Measurements from ENCODE around the gene TNRC6B. TPM values are rescaled to one million over a fixed set of nuclear protein-coding genes. Genes with fewer than 3 reads are reported as not detected.

The TNRC6B gene
- total and polyA plus RNA-seq, 2 of the 13 experiments (the other 11 are each of a cell fraction or from before 2014, with no cell fraction given): 8.9 to 13.2 TPM

DNA sequence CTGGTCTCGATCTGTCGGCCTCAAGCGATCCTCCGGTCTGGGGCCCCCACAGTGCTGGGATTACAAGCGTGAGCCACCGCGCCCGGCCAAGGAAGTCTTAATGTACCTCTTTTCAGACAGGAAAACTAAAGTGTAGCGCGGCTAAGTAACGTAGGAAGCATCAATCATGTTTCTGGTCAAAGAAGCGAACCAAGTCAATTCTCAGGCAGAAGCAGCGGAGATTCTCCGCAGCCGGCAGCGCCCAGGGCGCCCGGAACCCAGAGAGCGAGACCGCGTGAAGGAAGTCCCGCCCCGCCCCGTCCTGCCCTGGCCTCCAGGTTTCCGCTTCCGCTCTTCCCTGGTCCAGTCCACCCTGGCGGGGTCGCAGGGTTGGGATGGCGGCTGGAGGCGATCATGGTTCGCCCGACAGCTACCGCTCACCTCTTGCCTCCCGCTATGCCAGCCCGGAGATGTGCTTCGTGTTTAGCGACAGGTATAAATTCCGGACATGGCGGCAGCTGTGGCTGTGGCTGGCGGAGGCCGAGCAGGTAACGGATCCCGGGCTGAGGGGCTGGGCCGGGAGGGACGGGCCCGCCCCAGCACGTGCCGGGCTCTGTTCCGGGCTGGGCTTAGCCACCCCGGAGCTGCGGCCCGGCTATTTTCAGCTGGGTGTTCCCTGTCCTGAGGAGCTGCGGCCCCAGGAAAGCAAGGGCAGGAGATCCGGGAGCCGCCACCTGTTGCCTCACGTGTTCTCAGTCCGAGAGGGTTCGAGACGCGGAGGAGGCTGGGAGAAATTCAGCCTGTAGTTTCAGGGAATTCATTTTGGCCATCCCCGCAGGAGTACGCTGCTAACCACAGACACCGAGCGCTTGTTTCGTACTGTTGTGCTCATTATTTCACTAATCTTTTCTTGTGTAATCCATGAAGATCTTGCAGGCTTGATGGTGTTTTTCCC, 168.7 kb downstream of the TNRC6B start, which contains the start of gene ADSL (continued):
- TF ChIP-seq, protein P1, sequence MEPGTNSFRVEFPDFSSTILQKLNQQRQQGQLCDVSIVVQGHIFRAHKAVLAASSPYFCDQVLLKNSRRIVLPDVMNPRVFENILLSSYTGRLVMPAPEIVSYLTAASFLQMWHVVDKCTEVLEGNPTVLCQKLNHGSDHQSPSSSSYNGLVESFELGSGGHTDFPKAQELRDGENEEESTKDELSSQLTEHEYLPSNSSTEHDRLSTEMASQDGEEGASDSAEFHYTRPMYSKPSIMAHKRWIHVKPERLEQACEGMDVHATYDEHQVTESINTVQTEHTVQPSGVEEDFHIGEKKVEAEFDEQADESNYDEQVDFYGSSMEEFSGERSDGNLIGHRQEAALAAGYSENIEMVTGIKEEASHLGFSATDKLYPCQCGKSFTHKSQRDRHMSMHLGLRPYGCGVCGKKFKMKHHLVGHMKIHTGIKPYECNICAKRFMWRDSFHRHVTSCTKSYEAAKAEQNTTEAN (CRISPR knock-in tag; conservative IDR thresholded peaks at IDR 0.05): no peak
- TF ChIP-seq ZNF570 (CRISPR knock-in tag; IDR thresholded peaks at IDR 0.05; ENCODE audit: borderline replicate concordance) (0 out of 2 replicates have a peak, but pooled peaks have one; percentile 44), MEIS2 (CRISPR knock-in tag; IDR thresholded peaks at IDR 0.05) (peak; percentile 51; the same call in 1 of the 2 replicates), TCF7 (IDR thresholded peaks at IDR 0.05; ENCODE audit: low read depth) (no peak), ELF3 (CRISPR knock-in tag; IDR thresholded peaks at IDR 0.05) (peak; percentile 96), ZNF17 (CRISPR knock-in tag; IDR thresholded peaks at IDR 0.05) (no peak), ZFP36L2 (CRISPR knock-in tag; IDR thresholded peaks at IDR 0.05) (no peak), PHF8 (CRISPR knock-in tag; IDR thresholded peaks at IDR 0.05) (peak; percentile 100), BHLHE40 (IDR thresholded peaks at IDR 0.05; ENCODE audit: low read length) (peak; percentile 96), ZNF841 (CRISPR knock-in tag; IDR thresholded peaks at IDR 0.05; ENCODE audit: borderline replicate concordance) (no peak), CHD2 (IDR thresholded peaks at IDR 0.05; ENCODE audit: low read depth, low read length) (no peak)
- TF ChIP-seq, protein P2, sequence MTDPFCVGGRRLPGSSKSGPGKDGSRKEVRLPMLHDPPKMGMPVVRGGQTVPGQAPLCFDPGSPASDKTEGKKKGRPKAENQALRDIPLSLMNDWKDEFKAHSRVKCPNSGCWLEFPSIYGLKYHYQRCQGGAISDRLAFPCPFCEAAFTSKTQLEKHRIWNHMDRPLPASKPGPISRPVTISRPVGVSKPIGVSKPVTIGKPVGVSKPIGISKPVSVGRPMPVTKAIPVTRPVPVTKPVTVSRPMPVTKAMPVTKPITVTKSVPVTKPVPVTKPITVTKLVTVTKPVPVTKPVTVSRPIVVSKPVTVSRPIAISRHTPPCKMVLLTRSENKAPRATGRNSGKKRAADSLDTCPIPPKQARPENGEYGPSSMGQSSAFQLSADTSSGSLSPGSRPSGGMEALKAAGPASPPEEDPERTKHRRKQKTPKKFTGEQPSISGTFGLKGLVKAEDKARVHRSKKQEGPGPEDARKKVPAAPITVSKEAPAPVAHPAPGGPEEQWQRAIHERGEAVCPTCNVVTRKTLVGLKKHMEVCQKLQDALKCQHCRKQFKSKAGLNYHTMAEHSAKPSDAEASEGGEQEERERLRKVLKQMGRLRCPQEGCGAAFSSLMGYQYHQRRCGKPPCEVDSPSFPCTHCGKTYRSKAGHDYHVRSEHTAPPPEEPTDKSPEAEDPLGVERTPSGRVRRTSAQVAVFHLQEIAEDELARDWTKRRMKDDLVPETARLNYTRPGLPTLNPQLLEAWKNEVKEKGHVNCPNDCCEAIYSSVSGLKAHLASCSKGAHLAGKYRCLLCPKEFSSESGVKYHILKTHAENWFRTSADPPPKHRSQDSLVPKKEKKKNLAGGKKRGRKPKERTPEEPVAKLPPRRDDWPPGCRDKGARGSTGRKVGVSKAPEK (CRISPR knock-in tag; IDR thresholded peaks at IDR 0.05; ENCODE audit: borderline replicate concordance): no peak
- TF ChIP-seq, protein P3, sequence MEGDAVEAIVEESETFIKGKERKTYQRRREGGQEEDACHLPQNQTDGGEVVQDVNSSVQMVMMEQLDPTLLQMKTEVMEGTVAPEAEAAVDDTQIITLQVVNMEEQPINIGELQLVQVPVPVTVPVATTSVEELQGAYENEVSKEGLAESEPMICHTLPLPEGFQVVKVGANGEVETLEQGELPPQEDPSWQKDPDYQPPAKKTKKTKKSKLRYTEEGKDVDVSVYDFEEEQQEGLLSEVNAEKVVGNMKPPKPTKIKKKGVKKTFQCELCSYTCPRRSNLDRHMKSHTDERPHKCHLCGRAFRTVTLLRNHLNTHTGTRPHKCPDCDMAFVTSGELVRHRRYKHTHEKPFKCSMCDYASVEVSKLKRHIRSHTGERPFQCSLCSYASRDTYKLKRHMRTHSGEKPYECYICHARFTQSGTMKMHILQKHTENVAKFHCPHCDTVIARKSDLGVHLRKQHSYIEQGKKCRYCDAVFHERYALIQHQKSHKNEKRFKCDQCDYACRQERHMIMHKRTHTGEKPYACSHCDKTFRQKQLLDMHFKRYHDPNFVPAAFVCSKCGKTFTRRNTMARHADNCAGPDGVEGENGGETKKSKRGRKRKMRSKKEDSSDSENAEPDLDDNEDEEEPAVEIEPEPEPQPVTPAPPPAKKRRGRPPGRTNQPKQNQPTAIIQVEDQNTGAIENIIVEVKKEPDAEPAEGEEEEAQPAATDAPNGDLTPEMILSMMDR (CRISPR knock-in tag; IDR thresholded peaks at IDR 0.05): 0 out of 2 replicates have a peak, but pooled peaks have one; percentile 9
- TF ChIP-seq, protein P4, sequence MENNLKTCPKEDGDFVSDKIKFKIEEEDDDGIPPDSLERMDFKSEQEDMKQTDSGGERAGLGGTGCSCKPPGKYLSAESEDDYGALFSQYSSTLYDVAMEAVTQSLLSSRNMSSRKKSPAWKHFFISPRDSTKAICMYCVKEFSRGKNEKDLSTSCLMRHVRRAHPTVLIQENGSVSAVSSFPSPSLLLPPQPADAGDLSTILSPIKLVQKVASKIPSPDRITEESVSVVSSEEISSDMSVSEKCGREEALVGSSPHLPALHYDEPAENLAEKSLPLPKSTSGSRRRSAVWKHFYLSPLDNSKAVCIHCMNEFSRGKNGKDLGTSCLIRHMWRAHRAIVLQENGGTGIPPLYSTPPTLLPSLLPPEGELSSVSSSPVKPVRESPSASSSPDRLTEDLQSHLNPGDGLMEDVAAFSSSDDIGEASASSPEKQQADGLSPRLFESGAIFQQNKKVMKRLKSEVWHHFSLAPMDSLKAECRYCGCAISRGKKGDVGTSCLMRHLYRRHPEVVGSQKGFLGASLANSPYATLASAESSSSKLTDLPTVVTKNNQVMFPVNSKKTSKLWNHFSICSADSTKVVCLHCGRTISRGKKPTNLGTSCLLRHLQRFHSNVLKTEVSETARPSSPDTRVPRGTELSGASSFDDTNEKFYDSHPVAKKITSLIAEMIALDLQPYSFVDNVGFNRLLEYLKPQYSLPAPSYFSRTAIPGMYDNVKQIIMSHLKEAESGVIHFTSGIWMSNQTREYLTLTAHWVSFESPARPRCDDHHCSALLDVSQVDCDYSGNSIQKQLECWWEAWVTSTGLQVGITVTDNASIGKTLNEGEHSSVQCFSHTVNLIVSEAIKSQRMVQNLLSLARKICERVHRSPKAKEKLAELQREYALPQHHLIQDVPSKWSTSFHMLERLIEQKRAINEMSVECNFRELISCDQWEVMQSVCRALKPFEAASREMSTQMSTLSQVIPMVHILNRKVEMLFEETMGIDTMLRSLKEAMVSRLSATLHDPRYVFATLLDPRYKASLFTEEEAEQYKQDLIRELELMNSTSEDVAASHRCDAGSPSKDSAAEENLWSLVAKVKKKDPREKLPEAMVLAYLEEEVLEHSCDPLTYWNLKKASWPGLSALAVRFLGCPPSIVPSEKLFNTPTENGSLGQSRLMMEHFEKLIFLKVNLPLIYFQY (CRISPR knock-in tag; IDR thresholded peaks at IDR 0.05; ENCODE audit: borderline replicate concordance): peak; percentile 91
- TF ChIP-seq, protein P5, sequence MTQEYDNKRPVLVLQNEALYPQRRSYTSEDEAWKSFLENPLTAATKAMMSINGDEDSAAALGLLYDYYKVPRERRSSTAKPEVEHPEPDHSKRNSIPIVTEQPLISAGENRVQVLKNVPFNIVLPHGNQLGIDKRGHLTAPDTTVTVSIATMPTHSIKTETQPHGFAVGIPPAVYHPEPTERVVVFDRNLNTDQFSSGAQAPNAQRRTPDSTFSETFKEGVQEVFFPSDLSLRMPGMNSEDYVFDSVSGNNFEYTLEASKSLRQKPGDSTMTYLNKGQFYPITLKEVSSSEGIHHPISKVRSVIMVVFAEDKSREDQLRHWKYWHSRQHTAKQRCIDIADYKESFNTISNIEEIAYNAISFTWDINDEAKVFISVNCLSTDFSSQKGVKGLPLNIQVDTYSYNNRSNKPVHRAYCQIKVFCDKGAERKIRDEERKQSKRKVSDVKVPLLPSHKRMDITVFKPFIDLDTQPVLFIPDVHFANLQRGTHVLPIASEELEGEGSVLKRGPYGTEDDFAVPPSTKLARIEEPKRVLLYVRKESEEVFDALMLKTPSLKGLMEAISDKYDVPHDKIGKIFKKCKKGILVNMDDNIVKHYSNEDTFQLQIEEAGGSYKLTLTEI (CRISPR knock-in tag; conservative IDR thresholded peaks at IDR 0.05): no peak
